GM23248 (cell line): ENCODE results near the gene CREG1. TPM values are rescaled to one million over a fixed set of nuclear protein-coding genes. Genes with fewer than 3 reads are reported as not detected.

Experiments
- DNase-seq: peaks from one replicate; pipeline ENCODE4 v3.0.0-alpha.2; 2015
- H2AFZ ChIP-seq: fragments of 200-600 bp; sonication (generic); 2 replicates; pipeline ENCODE4 v1.6.1; 2016; ENCODE audit warnings: antibody characterized with exemption
- H3F3A ChIP-seq: fragments of 200-600 bp; sonication (generic); 2 replicates; pipeline ENCODE4 v1.6.1; 2016; ENCODE audit warnings: mild to moderate bottlenecking, antibody characterized with exemption, mixed run types; ENCODE audit not compliant: insufficient read depth
- H3K27ac ChIP-seq: fragments of 200-600 bp; sonication (generic); 2 replicates; pipeline ENCODE4 v1.5.1; 2016; ENCODE audit warnings: mild to moderate bottlenecking
- H3K27me3 ChIP-seq: fragments of 200-600 bp; sonication (generic); replicated peaks from 2 replicates; pipeline ENCODE4 v1.6.1; 2016; ENCODE audit warnings: mild to moderate bottlenecking; ENCODE audit not compliant: insufficient read depth
- H3K36me3 ChIP-seq: fragments of 200-600 bp; sonication (generic); 2 replicates; pipeline ENCODE4 v1.6.1; 2016; ENCODE audit warnings: low read depth, mild to moderate bottlenecking
- H3K4me1 ChIP-seq: fragments of 200-600 bp; sonication (generic); 2 replicates; pipeline ENCODE4 v1.6.1; 2016; ENCODE audit warnings: mild to moderate bottlenecking; ENCODE audit not compliant: insufficient read depth
- H3K4me2 ChIP-seq: fragments of 200-600 bp; sonication (generic); one replicate; pipeline ENCODE4 v1.6.1; 2016; ENCODE audit warnings: mild to moderate bottlenecking; ENCODE audit not compliant: unreplicated experiment
- H3K4me3 ChIP-seq: fragments of 200-600 bp; sonication (generic); 2 replicates; pipeline ENCODE4 v1.5.1; 2016; ENCODE audit warnings: mild to moderate bottlenecking
- H3K79me2 ChIP-seq: fragments of 200-600 bp; sonication (generic); 2 replicates; pipeline ENCODE4 v1.6.1; 2016; ENCODE audit warnings: mild to moderate bottlenecking; ENCODE audit not compliant: insufficient read depth
- H3K9ac ChIP-seq: fragments of 200-600 bp; sonication (generic); 2 replicates; pipeline ENCODE4 v1.6.1; 2016; ENCODE audit warnings: mild to moderate bottlenecking
- H3K9me2 ChIP-seq: fragments of 200-600 bp; sonication (generic); 2 replicates; pipeline ENCODE4 v1.6.1; 2016; ENCODE audit warnings: mixed run types, mild to moderate bottlenecking, moderate library complexity; ENCODE audit not compliant: insufficient read depth
- H3K9me3 ChIP-seq: fragments of 200-600 bp; sonication (generic); one replicate; pipeline ENCODE4 v1.6.1; 2017; ENCODE audit warnings: low read depth
- H4K20me1 ChIP-seq: fragments of 200-600 bp; sonication (generic); 2 replicates; pipeline ENCODE4 v1.6.0; 2016; ENCODE audit not compliant: insufficient read depth
- EZH2 ChIP-seq: fragments of 200-600 bp; sonication (generic); IDR thresholded peaks from 2 replicates; pipeline ENCODE4 v1.6.1; 2018; ENCODE audit warnings: antibody characterized with exemption, mild to moderate bottlenecking; ENCODE audit not compliant: insufficient read depth, poor library complexity, severe bottlenecking
- EZH2phosphoT487 ChIP-seq: fragments of 200-600 bp; sonication (generic); IDR thresholded peaks from 2 replicates; pipeline ENCODE4 v1.6.1; 2018; ENCODE audit warnings: antibody characterized with exemption, moderate library complexity, mild to moderate bottlenecking, low read depth; ENCODE audit not compliant: insufficient read depth
- WGBS, 2 experiments: methylation state at CpG; one replicate each; pipeline ENCODE4 v1.1.6; 2015 to 2017; ENCODE audit warnings: low lambda C conversion rate in 2 of 2, low coverage in 1 of 2; ENCODE audit errors: missing lambda C conversion rate in 2 of 2; 5-methylcytosine and 5-hydroxymethylcytosine counted together
- in situ Hi-C: fragments of 300-500 bp; cut with MboI; formaldehyde crosslinking; loops from 2 replicates; pipeline ENCODE4 v1.15.0; 2020
- polyA plus RNA-seq: library from polyadenylated mRNA; unstranded; fragments of >200 nt; fragmentation: Nextera tagmentation; extraction: Ambion mirVana; gene quantifications from 2 replicates; pipeline ENCODE4 v1.2.1, GENCODE V29; 2016
- total RNA-seq: library from RNA; depleted of rRNA; stranded (reverse); fragments of >200 nt; shearing (Covaris generic); gene quantifications from 2 replicates; pipeline ENCODE4 v1.2.3, GENCODE V29; 2014

The CREG1 gene
- total and polyA plus RNA-seq, 2 experiments from 2014 or later, result 72.0 to 86.6 TPM

- Histone ChIP-seq H2AFZ (no peak overlapping the region), H3K9ac (no peak overlapping the region), H3K27me3 (no peaks in the 10 kb centered on the region), H3K4me1 (no peaks in the 10 kb centered on the region), H3K4me2 (no peak overlapping the region), H3K9me2 (no peaks in the 10 kb centered on the region), H3K4me3 (no peak overlapping the region), H3K9me3 (no peaks in the 10 kb centered on the region), H4K20me1 (no peaks in the 10 kb centered on the region), H3F3A (no peaks in the 10 kb centered on the region), H3K27ac (no peak overlapping the region), H3K36me3 (no peaks in the 10 kb centered on the region), H3K79me2 (no peaks in the 10 kb centered on the region)
- TF ChIP-seq EZH2phosphoT487 (no peak), EZH2 (no peak)
- in situ Hi-C loops, result loop anchor here (25.0 kb wide), 1 partner anchor 279 kb away; no protein-coding TSS in a partner anchor
- WGBS, 2 experiments, result 42 to 54% methylated on average over 1 of the region's 1 CpG
- no peak for DNase-seq
Observed at GRCh38 chr1:167541610-167542009, 12.0 kb downstream of the CREG1 start.

DNA sequence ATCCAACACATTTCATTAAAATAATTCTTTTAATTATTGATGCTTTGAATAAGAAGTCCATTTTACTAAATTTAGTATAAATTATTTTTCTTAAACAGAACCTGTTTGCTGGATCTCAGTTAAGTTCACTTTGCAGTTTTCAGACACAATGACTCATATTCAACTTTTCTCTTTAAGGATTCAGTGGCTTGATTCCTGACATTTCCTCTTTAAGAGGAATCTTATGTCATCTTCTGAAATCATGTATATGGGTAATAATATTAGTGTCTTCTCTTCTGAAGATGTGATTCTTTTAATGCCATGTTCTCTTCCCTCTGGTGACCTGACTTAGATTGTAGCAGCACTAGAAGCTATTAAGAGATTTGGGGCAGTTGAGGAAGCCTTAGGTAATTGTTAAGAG is 12.6 kb downstream of the CREG1 start:
- TF ChIP-seq EZH2phosphoT487 (no peak), EZH2 (no peak)
- DNase-seq, result peak; percentile 31
- H3K36me3 ChIP-seq, result no peaks in the 10 kb centered on the region
- H3K9me3 ChIP-seq, result no peaks in the 10 kb centered on the region
- H3K9me2 ChIP-seq, result no peaks in the 10 kb centered on the region
- no peak overlapping the region for H2AFZ ChIP-seq
- H3K79me2 ChIP-seq, result no peaks in the 10 kb centered on the region
- no peaks in the 10 kb centered on the region for H4K20me1 ChIP-seq
- no peak overlapping the region for H3K4me2 ChIP-seq
- no peak overlapping the region for H3K4me3 ChIP-seq
- H3K27ac ChIP-seq, result no peak overlapping the region
- no peaks in the 10 kb centered on the region for H3K27me3 ChIP-seq
- no peaks in the 10 kb centered on the region for H3F3A ChIP-seq
- H3K4me1 ChIP-seq, result no peaks in the 10 kb centered on the region
- in situ Hi-C loops, result loop anchor here (25.0 kb wide), 1 partner anchor 279 kb away; no protein-coding TSS in a partner anchor
- H3K9ac ChIP-seq, result no peak overlapping the region

- in situ Hi-C loops, result loop anchor here (10.0 to 25.0 kb wide), 2 partner anchors 276 to 474 kb away; no protein-coding TSS in a partner anchor
Observed at GRCh38 chr1:167538657-167539056, 14.9 kb downstream of the CREG1 start.

DNA sequence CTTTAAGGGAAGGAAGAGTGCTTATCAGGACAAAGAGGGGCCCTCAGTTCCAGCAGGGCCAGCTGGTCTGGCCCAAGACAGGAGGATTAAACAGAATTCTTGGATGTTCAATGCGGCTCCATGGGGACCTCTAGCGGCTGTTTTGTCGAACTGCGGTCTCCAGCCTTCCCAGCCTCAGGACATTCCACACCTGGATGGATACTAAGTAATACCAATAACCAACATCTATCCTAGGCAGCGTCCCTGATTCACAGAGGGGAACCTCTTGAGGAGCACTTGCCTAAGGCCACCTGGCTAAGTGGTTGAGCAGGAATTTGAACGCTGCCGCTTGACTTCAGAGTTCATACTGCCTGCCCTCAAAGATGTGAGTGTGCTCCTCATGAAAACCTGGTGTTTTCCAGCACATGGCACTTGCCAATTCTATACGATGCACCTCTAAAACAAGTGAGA is 19.7 kb downstream of the CREG1 start:
- WGBS, 2 experiments, result 3 to 5% methylated on average over 8 of the region's 8 CpGs
- Histone ChIP-seq H3K9ac (no peak overlapping the region), H3K9me3 (no peaks in the 10 kb centered on the region), H3K79me2 (no peaks in the 10 kb centered on the region), H3K36me3 (no peaks in the 10 kb centered on the region), H3K4me3 (no peak overlapping the region), H3K4me1 (no peaks in the 10 kb centered on the region), H3K27ac (no peak overlapping the region), H2AFZ (no peak overlapping the region), H3K4me2 (no peak overlapping the region), H3K27me3 (0 out of 2 replicates have a peak, but pooled peaks cover 8% of the 10 kb centered on the region), H3K9me2 (no peaks in the 10 kb centered on the region), H4K20me1 (no peaks in the 10 kb centered on the region), H3F3A (no peaks in the 10 kb centered on the region)
- in situ Hi-C loops, result loop anchor here (10.0 to 25.0 kb wide), 2 partner anchors 272 to 469 kb away; no protein-coding TSS in a partner anchor
- DNase-seq, result peak; percentile 64
- TF ChIP-seq EZH2phosphoT487 (no peak), EZH2 (no peak)

More at GRCh38 chr1:167538657-167539056, 14.9 kb downstream of the CREG1 start:
- H2AFZ ChIP-seq, result no peak overlapping the region
- H3K4me3 ChIP-seq, result no peak overlapping the region
- no peaks in the 10 kb centered on the region for H3K36me3 ChIP-seq
- H3K27me3 ChIP-seq, result no peaks in the 10 kb centered on the region
- H3K79me2 ChIP-seq, result no peaks in the 10 kb centered on the region
- no peak overlapping the region for H3K27ac ChIP-seq
- no peak overlapping the region for H3K4me2 ChIP-seq
- no peaks in the 10 kb centered on the region for H3F3A ChIP-seq
- 38 to 40% methylated on average over 5 of the region's 5 CpGs for WGBS, 2 experiments
- no peaks in the 10 kb centered on the region for H3K9me2 ChIP-seq
- H4K20me1 ChIP-seq, result no peaks in the 10 kb centered on the region
- DNase-seq, result peak; percentile 16
- H3K4me1 ChIP-seq, result no peaks in the 10 kb centered on the region
- TF ChIP-seq EZH2 (no peak), EZH2phosphoT487 (no peak)
- no peaks in the 10 kb centered on the region for H3K9me3 ChIP-seq
- H3K9ac ChIP-seq, result no peak overlapping the region
